Uterus (tissue), 2 donors: Measurements from ENCODE around the gene PSMB7.

ENCODE experiments used
- POLR2A ChIP-seq, 2 donors: fragments of 450-650 bp; IDR thresholded peaks; one replicate each; pipeline ENCODE4 v1.6.1; 2016; ENCODE audit warnings: antibody characterized with exemption in 2 of 2, mild to moderate bottlenecking in 1 of 2, moderate library complexity in 1 of 2
- TF ChIP-seq, protein P1 (sequence below), 4 experiments: fragments of 200-600 bp in 2 of 4; fragments of 450-650 bp in 2 of 4; sonication (generic) in 2 of 4; IDR thresholded peaks; one replicate each; pipeline ENCODE4 v1.5.1; 2016 to 2019; ENCODE audit warnings: antibody characterized with exemption in 4 of 4, mild to moderate bottlenecking in 2 of 4, moderate library complexity in 1 of 4

DNA sequence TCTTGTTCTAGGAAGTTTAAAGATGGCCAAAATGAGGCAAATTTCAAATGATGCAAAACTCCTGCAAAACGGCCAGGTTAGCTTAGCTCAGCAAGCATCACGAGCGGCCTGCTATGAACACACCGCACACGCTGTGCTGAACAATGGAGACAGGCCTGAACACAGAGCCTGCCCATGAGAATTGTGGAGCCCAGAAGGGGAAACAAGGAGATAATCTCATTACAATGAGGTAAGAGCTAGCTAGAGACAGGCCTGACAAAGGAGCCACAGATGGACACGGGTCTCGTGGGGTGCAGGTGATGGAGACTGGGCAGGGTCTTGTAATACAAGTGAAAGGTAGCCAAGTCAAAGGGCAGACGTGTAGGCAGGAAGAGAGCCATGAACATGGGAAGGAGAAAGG lies 50.2 kb downstream of the PSMB7 start:
- no peak for TF ChIP-seq POLR2A (IDR thresholded peaks at IDR 0.05)
- TF ChIP-seq, protein P1, sequence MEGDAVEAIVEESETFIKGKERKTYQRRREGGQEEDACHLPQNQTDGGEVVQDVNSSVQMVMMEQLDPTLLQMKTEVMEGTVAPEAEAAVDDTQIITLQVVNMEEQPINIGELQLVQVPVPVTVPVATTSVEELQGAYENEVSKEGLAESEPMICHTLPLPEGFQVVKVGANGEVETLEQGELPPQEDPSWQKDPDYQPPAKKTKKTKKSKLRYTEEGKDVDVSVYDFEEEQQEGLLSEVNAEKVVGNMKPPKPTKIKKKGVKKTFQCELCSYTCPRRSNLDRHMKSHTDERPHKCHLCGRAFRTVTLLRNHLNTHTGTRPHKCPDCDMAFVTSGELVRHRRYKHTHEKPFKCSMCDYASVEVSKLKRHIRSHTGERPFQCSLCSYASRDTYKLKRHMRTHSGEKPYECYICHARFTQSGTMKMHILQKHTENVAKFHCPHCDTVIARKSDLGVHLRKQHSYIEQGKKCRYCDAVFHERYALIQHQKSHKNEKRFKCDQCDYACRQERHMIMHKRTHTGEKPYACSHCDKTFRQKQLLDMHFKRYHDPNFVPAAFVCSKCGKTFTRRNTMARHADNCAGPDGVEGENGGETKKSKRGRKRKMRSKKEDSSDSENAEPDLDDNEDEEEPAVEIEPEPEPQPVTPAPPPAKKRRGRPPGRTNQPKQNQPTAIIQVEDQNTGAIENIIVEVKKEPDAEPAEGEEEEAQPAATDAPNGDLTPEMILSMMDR (IDR thresholded peaks at IDR 0.05), result no peak
